Activated T-cell treated with anti-CD3 and anti-CD28 coated beads, Interleukin-2, amount 50 U/mL, for 24 hours (primary cell): Measurements from ENCODE around the gene SYVN1.

Experiments used
- DNase-seq: peaks from one replicate; pipeline ENCODE4 v3.0.0-alpha.2; 2020
- H3K27ac Mint-ChIP-seq: 2 replicates; pipeline ENCODE4 v1.8.0; 2020; ENCODE audit warnings: mild to moderate bottlenecking, mixed read lengths
- H3K27me3 Mint-ChIP-seq: 2 replicates; pipeline ENCODE4 v1.8.0; 2020; ENCODE audit warnings: mixed read lengths
- H3K36me3 Mint-ChIP-seq: 2 replicates; pipeline ENCODE4 v1.8.0; 2020; ENCODE audit warnings: low read depth, mixed read lengths
- H3K4me1 Mint-ChIP-seq: 2 replicates; pipeline ENCODE4 v1.8.0; 2020; ENCODE audit warnings: low read depth, mixed read lengths
- H3K4me3 Mint-ChIP-seq: 2 replicates; pipeline ENCODE4 v1.8.0; 2020; ENCODE audit warnings: mild to moderate bottlenecking, moderate library complexity, mixed read lengths
- H3K9me3 Mint-ChIP-seq: 2 replicates; pipeline ENCODE4 v1.8.0; 2020; ENCODE audit warnings: mixed read lengths

SYVN1 gene

DNA sequence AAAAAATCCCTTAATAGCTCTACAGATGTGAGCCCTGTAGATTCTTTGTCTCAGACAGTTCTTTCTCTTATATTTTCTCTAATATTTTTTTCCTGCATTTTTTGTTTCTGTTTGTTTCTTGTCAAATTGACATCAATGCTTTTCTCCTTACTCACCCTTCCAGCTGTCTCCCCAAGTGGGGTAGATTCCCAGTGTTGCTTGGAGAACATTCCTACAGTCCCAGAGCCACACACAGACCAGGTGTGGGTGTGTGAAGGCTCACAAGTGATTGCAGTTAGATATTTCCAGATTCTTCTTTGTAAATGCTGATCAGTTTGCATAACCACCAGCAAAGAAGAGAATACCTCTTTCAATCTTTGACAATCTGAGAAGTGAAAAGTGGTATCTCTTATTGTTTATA is 30.8 kb downstream of the SYVN1 start:
- DNase-seq: no peak
- H3K27ac Mint-ChIP-seq: peak overlapping the region; percentile 65
- H3K4me3 Mint-ChIP-seq: no peak overlapping the region
- H3K27me3 Mint-ChIP-seq: no peaks in the 10 kb centered on the region
- H3K9me3 Mint-ChIP-seq: no peaks in the 10 kb centered on the region
- peaks cover 74% of the 10 kb centered on the region for H3K36me3 Mint-ChIP-seq
- H3K4me1 Mint-ChIP-seq: peaks cover 19% of the 10 kb centered on the region

DNA sequence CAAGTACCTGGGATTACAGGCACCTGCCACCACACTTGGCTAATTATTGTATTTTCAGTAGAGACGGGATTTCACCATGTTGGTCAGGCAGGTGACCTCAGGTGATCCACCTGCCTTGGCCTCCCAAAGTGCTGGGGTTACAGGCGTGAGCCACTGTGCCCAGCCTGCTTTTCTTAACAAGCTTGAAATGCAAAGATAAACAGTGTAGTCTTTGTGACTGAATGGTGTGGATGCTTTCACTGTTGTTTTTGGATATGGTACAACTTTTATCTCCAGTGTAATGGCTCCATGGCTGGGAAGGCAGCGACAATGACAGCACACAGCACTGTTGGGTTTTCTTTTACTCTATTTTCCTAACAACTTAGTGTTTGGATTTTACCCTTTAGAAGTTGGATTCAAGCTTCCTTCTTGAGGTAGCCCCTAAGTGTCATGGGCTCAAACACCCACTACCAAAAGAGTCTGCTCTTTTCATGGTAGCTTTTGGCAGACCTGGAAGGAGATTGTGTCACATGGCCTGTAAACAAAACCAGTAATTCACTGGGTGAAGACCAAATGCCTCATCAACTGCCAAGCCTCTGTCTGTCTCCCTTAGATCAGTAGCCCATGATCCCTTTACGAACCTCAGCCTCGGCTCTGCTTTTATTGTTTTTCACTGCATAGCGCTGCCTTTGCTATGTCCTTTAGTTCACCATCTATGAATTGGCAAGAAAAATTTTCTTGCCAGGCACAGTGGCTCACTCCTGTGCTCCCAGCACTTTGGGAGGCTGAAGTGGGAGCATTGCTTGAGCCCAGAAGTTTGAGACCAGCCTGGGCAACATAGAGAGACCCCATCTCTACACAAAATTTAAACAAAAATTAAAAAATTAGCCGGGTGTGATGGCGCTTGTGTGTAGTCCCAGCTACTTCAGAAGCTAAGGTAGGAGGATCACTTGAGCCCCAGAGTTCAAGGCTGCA is 31.9 kb downstream of the SYVN1 start:
- DNase-seq: no peak
- H3K27me3 Mint-ChIP-seq: no peaks in the 10 kb centered on the region
- no peak overlapping the region for H3K4me3 Mint-ChIP-seq
- peaks cover 76% of the 10 kb centered on the region for H3K36me3 Mint-ChIP-seq
- H3K27ac Mint-ChIP-seq: peak overlapping the region; percentile 18
- peaks cover 24% of the 10 kb centered on the region for H3K4me1 Mint-ChIP-seq
- H3K9me3 Mint-ChIP-seq: no peaks in the 10 kb centered on the region

DNA sequence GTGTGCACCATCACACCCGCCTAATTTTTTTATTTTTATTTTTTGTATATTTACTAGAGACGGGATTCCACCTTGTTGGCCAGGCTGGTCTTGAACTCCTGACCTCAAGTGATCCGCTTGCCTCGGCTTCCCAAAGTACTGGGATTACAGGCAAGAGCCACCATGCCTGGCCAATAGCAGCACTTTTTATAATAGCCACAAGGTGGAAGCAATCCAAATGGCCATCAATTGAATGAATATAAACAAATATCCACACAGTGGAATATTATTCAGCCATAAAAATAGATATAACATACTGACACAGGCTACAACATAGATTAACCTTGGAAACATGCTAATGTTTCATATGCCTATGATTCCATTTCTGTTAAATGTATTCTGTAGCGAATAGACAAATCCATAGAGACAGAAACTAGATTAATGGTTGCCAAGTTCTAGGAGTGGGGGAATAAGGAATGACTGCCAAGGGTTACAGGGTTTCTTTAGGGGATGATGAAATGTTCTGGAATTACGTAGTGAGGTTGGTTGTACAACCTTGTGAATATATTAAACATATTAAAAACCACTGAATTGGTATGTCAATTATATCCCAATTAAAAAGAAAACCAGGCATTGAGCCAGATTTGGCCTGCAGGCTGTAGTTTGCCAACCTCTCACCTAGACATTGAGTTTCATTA is 33.5 kb downstream of the SYVN1 start:
- DNase-seq: no peak
- Mint-ChIP-seq H3K27me3 (no peaks in the 10 kb centered on the region), H3K36me3 (peaks cover 73% of the 10 kb centered on the region), H3K4me1 (peaks cover 29% of the 10 kb centered on the region), H3K27ac (no peak overlapping the region), H3K4me3 (no peak overlapping the region), H3K9me3 (no peaks in the 10 kb centered on the region)

DNA sequence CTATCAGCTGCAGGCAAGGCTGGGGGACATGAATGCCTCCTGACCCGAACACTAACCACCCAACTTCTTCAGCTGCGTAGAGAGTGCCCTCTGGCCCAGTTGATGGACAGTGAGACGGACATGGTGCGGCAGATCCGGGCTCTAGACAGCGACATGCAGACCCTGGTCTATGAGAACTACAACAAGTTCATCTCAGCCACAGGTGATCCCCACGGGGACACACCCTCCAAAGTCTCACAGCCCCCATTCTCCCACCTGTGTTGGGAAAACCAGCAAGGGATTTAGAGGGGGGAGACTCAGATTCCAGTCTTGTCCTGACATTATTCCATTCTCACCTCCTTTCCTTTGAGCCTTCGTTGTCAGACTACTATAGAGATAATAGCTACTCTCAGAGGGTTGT is 37.4 kb downstream of the SYVN1 start:
- Mint-ChIP-seq H3K36me3 (peaks cover 36% of the 10 kb centered on the region), H3K9me3 (no peaks in the 10 kb centered on the region), H3K27ac (peak overlapping the region; percentile 96), H3K4me3 (peak overlapping the region; percentile 92), H3K27me3 (no peaks in the 10 kb centered on the region), H3K4me1 (peaks cover 21% of the 10 kb centered on the region)
- DNase-seq: no peak

DNA sequence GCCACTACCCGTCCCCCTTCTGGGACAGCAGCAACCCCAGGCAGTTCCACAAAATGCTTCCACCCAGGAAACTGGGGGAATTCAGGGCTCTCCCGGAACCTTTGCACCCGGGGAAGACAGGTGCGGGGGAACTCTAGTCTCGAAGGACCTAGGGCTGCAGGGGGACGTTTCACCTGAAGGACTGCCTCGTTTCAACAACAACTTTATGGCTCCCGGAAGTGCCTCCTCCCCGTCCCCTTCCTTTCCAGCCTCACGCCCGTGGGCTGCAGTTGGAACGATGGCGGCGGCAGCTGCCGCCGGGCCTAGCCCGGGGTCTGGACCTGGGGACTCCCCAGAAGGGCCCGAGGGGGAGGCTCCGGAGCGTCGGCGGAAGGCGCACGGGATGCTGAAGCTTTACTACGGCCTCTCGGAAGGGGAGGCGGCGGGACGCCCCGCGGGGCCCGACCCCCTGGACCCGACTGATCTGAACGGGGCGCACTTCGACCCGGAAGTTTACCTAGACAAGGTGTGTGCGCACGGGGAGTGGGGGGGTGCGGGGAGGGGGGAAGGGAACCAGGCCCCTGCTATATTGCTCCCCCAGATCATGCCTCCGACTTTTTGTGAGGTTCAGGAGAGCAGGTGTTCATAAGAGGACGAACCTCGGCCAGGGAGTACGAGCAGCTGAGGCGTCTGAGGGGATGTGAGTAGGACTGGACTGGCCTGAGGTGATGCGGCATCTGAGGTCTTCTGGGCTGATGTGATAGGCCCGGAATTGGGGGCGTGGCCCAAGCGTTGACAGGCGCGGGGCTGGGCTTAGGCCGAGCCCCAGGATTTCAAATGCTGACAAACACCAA is 38.1 kb downstream of the SYVN1 start, which contains the start of gene VPS51:
TSS of gene VPS51 (plus strand) at position 241 of the 833 bp plus-strand sequence. CDS start at position 278, 37 bp downstream.
- H3K4me3 Mint-ChIP-seq: peak within 1 kb of the TSS; percentile 92
- DNase-seq: peak; percentile 87
- H3K9me3 Mint-ChIP-seq: no peaks in the 10 kb centered on the region
- H3K36me3 Mint-ChIP-seq: peaks cover 31% of the 10 kb centered on the region
- H3K27ac Mint-ChIP-seq: peak within 1 kb of the TSS; percentile 96
- H3K27me3 Mint-ChIP-seq: no peaks in the 10 kb centered on the region
- peaks cover 21% of the 10 kb centered on the region for H3K4me1 Mint-ChIP-seq

DNA sequence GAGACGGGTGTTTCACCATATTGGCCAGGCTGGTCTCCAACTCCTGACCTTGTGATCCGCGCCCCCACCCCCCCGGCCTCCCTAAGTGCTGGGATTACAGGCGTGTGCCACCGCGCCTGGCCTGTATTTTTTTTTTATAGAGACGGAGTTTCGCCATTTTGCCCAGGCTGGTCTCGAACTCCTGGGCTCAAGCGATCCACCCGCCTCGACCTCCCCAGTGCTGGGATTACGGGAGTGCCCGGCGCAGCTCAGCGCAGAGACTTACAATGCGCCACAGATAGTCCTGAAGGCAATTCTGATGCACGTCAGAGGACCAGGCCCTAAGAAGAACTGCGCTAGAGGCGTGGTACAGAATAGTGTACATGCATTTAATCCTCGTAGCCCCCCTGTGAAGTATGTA is 38.9 kb downstream of the SYVN1 start:
- H3K4me3 Mint-ChIP-seq: peak overlapping the region; percentile 92
- peaks cover 30% of the 10 kb centered on the region for H3K36me3 Mint-ChIP-seq
- H3K27me3 Mint-ChIP-seq: no peaks in the 10 kb centered on the region
- peak overlapping the region; percentile 96 for H3K27ac Mint-ChIP-seq
- H3K9me3 Mint-ChIP-seq: no peaks in the 10 kb centered on the region
- H3K4me1 Mint-ChIP-seq: peaks cover 21% of the 10 kb centered on the region
- no peak for DNase-seq

DNA sequence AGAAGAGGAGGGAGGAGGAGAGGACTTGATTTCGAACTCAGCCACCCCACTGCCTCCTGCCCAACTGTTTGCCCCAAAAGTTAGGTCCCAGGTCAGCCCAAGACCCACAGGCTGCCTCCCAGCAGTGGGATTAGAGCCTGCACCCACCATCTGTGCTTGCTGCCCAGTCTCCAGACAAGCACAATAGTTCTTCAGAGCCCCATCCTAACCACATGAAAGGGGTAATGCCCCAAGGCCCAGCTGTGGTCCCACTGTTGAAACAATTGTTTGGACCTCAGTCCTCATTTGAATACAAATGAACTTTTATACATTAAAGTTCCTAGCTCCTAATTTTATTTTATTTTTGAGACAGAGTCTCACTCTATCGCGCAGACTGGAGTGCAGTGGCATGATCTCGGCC is 43.7 kb downstream of the SYVN1 start:
- Mint-ChIP-seq H3K36me3 (peaks cover 44% of the 10 kb centered on the region), H3K9me3 (no peaks in the 10 kb centered on the region), H3K4me3 (no peak overlapping the region), H3K4me1 (peaks cover 5% of the 10 kb centered on the region), H3K27me3 (no peaks in the 10 kb centered on the region), H3K27ac (peak overlapping the region; percentile 19)
- DNase-seq: no peak

DNA sequence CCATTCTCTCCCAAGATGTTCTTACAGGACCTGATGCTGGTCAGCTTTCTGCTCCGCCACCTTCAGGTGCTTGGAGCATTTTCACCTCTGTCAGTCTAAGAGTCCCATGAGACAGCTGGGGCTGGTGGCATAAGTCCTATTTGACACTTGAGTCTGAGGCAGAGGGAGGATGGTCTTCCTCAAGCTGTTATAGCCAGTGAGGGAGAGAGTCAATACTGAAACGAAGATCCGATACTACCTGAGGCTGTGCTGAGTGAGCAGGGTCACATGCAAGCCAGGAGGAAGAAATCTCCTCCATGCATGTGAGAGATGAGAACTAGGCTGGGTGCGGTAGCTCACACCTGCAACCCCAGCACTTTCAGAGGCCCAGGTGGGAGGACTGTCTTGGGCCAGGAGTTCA is 44.7 kb downstream of the SYVN1 start:
- Mint-ChIP-seq H3K27ac (no peak overlapping the region), H3K9me3 (no peaks in the 10 kb centered on the region), H3K4me1 (peaks cover 13% of the 10 kb centered on the region), H3K27me3 (no peaks in the 10 kb centered on the region), H3K4me3 (no peak overlapping the region), H3K36me3 (peaks cover 51% of the 10 kb centered on the region)
- no peak for DNase-seq

DNA sequence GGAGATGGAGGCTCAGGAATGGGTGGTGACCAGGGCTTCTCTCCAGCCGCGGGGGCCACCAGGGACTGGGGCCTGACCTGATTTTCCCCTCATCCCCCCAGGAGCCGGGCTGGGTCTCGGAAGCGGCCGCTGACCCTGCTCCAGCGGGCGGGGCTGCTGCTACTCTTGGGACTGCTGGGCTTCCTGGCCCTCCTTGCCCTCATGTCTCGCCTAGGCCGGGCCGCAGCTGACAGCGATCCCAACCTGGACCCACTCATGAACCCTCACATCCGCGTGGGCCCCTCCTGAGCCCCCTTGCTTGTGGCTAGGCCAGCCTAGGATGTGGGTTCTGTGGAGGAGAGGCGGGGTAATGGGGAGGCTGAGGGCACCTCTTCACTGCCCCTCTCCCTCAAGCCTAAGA is 46.5 kb downstream of the SYVN1 start:
- Mint-ChIP-seq H3K9me3 (no peaks in the 10 kb centered on the region), H3K4me3 (no peak overlapping the region), H3K27me3 (no peaks in the 10 kb centered on the region), H3K36me3 (peaks cover 69% of the 10 kb centered on the region), H3K4me1 (peaks cover 20% of the 10 kb centered on the region), H3K27ac (no peak overlapping the region)
- no peak for DNase-seq

DNA sequence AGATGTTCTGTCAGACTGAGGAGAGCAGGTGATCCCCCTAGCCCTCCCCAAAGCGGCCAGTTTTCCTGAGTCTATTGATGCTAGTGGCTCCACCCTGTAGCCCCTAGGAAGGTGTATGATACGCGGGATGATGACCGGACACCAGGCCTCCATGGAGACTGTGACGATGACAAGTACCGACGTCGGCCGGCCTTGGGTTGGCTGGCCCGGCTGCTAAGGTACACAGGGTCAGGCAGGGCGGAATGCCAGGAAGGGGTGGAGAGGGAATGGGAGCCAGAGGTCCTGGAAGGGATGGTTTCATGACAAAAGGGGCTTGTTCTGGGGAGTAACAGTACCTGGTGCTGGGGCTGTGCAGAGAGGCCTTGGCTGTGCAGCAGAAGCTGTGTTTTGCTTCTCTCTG is 47.1 kb downstream of the SYVN1 start:
- no peaks in the 10 kb centered on the region for H3K9me3 Mint-ChIP-seq
- H3K4me1 Mint-ChIP-seq: peaks cover 25% of the 10 kb centered on the region
- H3K4me3 Mint-ChIP-seq: no peak overlapping the region
- peaks cover 75% of the 10 kb centered on the region for H3K36me3 Mint-ChIP-seq
- H3K27me3 Mint-ChIP-seq: no peaks in the 10 kb centered on the region
- H3K27ac Mint-ChIP-seq: peak overlapping the region; percentile 33
- no peak for DNase-seq

DNA sequence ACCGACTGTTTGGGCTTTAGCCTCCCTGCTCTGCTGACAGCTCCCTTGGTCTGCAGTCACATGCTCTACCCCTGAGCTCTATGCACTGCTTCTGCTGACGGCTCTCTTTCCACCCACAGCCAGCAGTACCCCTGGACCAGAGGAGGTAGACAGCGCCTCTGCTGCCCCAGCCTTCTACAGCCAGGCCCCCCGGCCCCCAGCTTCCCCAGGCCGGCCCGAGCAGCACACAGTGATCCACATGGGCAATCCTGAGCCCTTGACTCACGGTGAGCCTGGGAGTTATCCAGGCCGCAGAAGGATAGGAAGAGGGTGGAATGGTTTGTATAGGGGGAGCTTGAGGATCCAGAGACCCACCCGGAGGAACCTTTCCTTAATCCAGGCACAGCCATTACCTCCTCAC is 47.5 kb downstream of the SYVN1 start:
- Mint-ChIP-seq H3K27ac (no peak overlapping the region), H3K4me1 (peaks cover 28% of the 10 kb centered on the region), H3K27me3 (no peaks in the 10 kb centered on the region), H3K9me3 (no peaks in the 10 kb centered on the region), H3K4me3 (no peak overlapping the region), H3K36me3 (peaks cover 79% of the 10 kb centered on the region)
- no peak for DNase-seq

DNA sequence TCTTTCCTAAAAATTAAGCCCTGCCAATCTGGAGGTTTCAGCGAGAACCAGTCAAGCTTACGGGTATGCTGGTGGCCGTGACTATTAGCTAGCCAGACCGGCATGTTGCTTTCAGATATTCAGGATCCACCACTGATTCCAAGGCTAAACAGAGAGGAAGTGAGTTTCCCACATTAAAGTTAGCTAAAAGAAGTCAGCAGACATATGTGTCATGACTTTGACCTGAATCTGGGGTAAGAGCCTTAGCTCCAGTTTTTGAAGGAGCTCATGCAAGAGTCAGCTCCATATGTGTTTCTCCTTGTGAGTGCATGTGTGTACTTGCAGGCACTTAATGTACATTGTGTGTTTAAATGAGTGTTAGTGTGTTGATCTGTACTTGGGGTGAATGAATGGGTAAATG is 48.9 kb downstream of the SYVN1 start:
- no peak for DNase-seq
- Mint-ChIP-seq H3K4me3 (peak overlapping the region; percentile 99), H3K9me3 (no peaks in the 10 kb centered on the region), H3K27ac (peak overlapping the region; percentile 99), H3K36me3 (peaks cover 91% of the 10 kb centered on the region), H3K27me3 (no peaks in the 10 kb centered on the region), H3K4me1 (peaks cover 37% of the 10 kb centered on the region)

DNA sequence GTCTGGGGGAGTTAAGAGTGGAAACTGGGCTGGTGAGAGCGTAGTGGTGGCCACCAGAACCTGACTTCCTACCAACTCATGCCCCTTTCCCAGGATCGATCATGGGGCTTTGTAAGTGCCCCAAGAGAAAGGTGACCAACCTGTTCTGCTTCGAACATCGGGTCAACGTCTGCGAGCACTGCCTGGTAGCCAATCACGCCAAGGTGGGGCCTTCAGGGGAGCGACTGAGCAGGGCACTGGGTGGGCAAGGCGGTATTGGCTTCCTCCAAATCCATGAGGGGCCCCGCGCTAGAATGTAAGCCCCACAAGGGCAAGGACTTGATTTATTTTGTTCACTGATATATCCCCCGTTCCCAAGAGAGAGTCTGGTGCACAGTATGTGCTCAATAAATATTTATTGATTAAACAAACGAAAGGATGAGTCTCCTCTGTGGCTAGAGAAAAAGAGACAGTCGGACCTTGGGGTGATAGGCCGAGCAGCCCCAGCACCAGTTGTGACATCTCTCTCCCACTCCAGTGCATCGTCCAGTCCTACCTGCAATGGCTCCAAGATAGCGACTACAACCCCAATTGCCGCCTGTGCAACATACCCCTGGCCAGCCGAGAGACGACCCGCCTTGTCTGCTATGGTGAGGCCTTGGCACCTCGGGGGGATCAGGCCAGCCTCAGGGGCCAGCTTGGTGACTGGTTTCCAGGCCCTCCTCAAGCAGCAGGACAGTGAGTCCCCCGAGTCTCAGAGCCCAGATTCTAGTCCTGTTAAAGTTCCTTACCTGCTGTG is 49.5 kb downstream of the SYVN1 start:
- Mint-ChIP-seq H3K4me3 (peak overlapping the region; percentile 99), H3K27me3 (no peaks in the 10 kb centered on the region), H3K9me3 (no peaks in the 10 kb centered on the region), H3K36me3 (peaks cover 94% of the 10 kb centered on the region), H3K27ac (peak overlapping the region; percentile 99), H3K4me1 (peaks cover 41% of the 10 kb centered on the region)
- no peak for DNase-seq
